ENCODE measurements around the gene CCDC121.

Gene CCDC121, protein sequence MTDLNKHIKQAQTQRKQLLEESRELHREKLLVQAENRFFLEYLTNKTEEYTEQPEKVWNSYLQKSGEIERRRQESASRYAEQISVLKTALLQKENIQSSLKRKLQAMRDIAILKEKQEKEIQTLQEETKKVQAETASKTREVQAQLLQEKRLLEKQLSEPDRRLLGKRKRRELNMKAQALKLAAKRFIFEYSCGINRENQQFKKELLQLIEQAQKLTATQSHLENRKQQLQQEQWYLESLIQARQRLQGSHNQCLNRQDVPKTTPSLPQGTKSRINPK

DNA sequence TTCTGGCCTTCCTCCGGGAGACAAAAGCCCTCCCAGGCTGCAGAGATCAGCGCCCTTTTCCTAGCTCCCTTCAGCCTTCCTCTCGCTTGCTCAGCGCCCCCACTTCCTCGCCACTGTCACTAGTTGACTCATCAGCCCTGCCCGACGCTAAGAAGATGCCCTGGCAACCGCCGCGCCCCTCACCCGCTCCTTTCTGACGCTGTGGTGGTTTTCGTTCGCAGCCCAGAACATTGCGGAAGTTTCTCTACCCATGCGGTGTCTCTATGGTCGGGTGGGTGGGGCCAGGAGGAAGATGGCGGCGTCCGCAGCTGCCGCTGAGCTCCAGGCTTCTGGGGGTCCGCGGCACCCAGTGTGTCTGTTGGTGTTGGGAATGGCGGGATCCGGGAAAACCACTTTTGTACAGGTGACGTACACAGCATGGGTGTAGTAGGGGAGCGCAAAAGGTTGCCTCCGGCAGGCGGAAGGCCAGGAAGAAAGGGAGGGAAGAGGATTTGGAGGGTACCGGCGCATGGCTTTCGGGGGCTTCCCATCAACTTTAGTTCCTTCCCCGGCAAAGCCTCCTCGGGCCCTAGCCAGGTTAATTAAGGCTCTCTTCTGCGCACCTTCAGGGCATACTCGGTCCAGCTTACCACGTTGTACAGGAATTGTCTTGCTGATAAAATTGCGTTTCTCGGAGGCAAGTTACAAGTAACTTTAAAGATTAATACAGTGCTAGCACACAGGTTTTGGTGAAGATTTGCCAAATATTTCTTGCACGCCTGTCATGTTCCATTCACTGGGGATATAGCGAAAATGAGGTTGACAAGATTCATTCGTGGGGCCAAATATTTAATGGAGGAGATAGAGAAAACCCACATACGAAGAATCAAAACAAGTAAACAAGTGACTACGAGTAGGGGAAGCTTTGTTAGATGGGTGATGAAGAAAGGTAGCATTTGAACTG lies at the start of gene CCDC121, which contains the start of gene GPN1:
Gene CCDC121, minus strand, starts transcription at position 246 of the 943 bp plus-strand sequence. CDS start 1,213 bp downstream, outside the sequence.
Gene GPN1, plus strand, starts transcription at position 284 of the 943 bp plus-strand sequence. Its CDS starts 9 bp downstream, at position 293.
- peak; percentile 90 for DNase-seq (ENCODE audit: low read depth in 2 of 2, low spot score in 1 of 2)

DNA sequence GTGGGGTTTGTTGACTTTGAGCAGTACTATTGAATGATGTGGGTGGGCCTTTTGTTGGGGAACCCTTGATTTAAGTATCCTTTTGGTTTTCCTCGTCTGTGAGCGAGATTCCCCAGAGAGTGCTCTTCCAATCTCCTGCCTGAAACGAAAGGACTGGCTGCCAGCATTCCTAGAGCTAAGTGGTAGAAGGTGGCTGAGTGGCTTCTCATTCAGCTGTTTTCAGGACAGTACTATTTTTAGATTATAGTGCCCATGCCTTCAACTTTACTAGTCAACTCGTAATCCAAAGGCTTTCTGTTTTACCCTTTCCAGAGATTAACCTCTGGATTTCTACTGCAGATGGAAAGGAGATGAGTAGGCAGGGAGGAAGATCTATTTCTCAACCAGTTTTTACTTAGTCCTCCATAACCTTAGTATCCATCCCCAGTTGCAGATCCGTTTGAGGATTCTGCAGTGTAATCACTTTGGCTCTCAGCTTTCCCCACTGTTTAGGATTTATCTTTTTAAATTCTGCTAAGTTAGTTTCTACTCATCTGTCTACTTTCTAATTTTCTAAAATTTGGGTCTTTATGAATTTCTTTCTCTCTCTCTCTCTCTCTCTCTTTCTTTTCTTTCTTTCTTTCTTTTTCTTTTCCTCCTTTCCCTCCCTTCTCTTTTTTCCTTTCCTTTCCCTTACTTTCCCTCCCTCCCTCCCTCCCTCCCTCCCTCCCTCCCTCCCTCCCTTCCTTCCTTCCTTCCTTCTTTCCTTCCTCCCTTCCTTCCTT lies 44.1 kb upstream of the CCDC121 start:
- DNase-seq (ENCODE audit: low read depth in 2 of 2, low spot score in 1 of 2): no peak

DNA sequence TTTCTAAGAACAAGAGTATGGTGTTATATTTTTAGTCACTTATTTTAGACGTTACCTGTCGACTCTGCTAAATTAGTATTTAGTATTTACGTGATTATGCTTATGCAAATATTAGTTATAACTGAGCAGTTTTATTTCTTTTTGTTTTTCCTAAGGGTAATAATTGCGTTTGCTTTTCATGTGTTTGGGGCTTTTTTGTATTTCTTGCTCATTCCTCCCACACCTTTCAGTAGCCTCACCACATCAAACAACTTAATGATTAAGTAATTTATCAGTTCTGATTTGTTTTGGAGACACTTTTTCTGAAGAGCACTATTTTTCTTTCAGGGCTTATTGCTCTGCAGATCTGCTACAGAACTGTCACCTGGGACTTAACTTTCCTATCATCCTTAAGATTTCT lies 42.4 kb upstream of the CCDC121 start:
- no peak for DNase-seq (ENCODE audit: low read depth in 2 of 2, low spot score in 1 of 2)

DNA sequence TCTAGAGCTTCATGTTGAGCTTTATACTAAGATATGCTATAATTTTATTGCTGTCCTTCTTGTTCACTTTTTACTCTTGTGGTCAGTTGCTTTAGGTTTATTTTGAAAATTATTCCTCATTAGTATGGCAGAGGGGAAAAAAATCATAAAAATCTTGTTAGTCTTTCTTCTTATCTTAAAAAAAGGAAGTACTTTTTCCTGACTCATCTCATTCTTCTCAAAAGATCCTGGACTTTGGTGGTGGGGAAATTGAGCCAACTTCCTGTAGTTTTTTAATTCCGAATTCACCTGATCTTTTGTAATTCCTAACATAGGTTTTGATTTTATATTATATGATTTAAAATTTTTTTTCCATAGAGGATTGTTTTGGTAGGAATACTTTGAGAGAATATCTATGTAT lies 38.6 kb upstream of the CCDC121 start:
- no peak for DNase-seq (ENCODE audit: low read depth in 2 of 2, low spot score in 1 of 2)

DNA sequence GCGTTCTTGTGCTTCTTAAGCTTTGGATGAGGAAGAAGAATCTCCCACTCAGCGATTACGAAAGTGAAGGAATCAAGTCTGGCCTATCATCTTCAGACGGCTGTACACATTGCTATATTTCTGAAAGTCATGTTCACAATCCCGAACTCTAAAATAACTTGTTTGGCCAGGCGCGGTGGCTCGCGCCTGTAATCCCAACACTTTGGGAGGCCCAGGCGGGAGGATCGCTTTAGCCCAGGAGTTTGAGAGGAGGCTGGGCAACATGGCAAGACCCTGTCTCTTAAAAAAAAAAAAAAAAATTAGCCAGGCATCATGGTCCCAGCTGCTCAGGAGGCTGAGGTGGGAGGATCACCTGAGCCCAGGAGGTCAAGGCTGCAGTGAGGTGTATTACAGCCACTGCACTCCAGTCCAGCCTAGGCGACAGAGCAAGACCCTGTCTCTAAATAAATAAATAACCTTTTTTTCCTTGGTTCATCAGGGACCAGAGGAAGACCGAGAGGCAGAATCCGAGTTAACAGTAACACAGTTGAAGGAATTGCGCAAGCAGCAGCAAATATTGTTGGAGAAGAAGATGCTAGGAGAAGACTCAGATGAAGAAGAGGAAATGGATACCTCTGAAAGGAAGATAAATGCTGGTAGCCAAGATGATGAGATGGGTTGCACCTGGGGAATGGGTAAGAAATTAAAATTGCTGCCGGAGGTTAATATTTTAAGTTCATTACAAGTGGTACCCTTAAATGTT lies 36.0 kb upstream of the CCDC121 start:
- no peak for DNase-seq (ENCODE audit: low read depth in 2 of 2, low spot score in 1 of 2)

DNA sequence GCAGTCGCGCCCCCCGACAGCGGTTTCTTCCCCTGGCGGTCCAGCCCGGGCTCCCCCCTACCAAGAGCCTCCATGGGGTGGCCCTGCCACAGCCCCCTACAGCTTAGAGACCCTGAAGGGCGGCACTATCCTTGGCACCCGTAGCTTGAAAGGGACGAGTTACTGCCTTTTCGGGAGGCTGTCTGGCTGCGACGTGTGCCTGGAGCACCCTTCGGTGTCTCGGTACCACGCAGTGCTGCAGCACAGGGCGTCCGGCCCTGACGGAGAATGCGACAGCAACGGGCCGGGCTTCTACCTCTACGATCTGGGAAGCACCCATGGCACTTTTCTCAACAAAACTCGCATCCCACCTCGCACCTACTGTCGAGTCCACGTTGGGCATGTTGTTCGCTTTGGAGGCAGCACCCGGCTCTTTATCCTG lies 35.4 kb upstream of the CCDC121 start:
- no peak for DNase-seq (ENCODE audit: low read depth in 2 of 2, low spot score in 1 of 2)

DNA sequence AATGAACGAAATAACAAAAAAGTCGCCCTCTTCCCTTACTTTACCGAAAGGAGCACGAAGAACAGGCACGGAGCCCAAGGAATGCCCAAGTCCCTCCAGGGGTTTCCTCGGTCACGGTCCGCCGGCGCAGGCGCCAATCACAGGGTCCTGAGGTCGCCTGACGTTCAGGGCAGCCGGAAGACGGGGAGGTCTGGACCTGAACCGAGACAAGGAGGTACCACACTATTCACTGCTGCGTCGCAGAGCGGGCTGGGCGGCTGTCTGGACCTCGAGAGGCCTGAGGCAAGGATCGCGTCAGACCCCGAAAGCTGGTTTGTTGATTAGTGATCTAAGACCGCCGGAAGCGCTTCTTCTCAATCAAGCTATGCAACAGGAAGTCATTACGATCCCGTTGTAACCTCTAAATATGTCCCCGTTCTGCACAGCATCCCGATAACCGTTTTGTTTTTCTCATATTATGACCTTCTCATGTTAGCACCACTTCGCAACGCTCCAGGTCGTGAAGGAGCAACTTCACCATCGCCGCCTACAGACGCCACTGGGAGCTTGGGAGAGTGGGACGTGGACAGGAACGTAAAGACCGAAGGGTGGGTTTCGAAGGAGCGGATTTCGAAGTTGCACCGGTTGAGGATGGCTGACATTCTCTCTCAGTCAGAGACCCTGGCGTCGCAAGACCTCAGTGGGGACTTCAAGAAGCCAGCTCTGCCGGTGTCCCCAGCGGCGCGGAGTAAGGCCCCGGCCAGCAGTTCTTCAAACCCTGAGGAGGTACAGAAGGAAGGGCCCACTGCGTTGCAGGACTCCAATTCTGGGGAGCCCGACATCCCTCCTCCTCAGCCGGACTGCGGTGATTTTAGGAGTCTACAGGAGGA lies 34.7 kb upstream of the CCDC121 start, which contains the start of the genes SLC4A1AP and SUPT7L:
Gene SLC4A1AP, plus strand, starts transcription at position 605 of the 869 bp plus-strand sequence. Its CDS starts 26 bp downstream, at position 631.
Gene SUPT7L, minus strand, starts transcription at position 330 of the 869 bp plus-strand sequence. CDS start 1,422 bp downstream, outside the sequence.
- DNase-seq (ENCODE audit: low read depth in 2 of 2, low spot score in 1 of 2): peak; percentile 49 to 54

DNA sequence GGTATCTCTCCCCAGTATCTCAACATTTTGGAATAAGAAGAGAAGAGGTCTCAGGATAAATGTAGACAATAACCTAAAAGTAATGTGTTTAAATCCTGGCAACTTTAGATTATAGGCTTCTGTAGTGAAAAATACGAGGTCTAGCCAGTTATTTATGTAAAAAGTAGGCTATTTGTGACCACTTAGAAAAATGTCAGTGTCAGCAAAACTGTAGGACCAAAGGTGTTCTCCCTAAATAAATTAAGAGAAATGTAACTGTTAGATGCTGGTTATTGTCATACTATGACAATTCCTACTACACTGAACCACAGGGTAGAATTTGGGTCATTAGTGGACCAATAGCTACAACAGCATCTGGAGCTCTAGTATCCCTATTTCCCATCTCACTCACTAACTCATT lies 32.6 kb upstream of the CCDC121 start:
- no peak for DNase-seq (ENCODE audit: low read depth in 2 of 2, low spot score in 1 of 2)

DNA sequence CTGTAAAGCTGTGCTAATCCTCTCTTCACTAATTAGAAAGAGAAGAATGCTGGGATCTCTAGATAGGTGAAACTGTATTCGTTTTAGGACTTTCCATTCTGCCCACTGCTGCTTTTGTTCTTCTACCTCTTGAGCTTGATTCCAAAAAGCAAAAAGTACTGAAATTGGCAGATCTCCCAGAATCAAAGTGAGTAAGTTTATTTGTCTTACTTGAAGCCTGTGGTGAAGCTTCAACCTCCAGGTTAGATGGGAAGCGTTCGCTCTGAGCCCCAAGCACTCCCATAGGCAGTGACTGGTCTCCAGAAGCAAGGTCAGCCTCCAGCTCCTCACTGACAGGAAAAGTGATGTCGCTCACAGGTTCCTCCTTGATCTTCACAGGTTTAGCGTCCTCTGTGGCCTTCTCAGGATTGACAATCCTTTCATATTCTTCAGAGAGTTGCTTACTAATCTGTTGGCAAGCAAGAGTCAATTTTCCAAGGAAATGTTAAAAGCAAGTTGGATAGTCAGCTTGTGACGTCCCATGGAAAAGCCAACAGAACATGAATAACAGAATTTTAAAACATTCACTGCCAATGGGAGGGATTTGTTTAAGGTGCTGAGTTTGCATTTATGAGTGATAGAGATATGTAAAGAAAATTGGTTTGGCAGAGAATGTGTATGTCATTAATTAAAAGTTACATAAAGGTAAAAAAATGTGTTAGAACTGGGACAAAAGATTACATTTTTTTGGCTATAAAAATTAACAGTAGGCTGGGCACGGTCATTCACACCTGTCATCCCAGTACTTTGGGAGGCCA lies 26.5 kb upstream of the CCDC121 start:
- DNase-seq (ENCODE audit: low read depth in 2 of 2, low spot score in 1 of 2): no peak

DNA sequence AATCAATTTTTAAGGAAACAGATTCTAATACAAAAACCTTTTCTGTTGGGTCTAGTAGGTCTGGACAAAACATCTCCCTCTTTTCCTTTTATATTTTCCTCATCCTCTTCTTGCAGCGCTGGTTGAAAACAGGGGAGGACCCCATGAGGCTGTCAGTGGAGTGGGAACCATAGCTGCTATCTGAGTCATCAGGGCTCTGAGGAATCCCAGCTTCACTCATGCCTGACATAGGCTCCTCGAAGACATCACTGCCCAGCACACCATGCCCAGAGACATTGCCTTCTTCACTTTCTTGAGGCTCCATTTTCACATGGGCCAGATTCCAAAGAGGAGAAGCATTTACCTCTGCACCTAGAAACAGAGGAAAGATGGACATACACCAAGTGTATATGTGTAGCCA lies 24.6 kb upstream of the CCDC121 start:
- no peak for DNase-seq (ENCODE audit: low read depth in 2 of 2, low spot score in 1 of 2)

DNA sequence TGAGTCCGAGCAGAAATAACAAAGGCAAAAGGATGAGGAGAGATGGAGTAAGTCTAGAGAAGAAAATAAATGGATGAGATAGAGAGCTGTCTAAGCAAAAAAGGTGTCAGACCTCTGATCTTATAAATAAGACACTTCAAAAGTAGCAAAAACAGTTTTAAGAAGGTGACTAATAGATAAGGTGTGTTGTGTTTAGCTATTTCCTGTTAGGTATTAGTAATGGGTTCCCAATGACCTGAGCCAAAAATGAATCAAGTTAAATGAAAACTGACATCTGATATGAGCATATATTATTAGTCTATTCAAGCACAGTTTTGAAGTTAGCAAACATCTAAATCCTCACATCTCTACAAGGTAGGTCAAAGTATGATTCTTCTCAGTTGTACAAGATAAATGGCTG lies 24.0 kb upstream of the CCDC121 start:
- no peak for DNase-seq (ENCODE audit: low read depth in 2 of 2, low spot score in 1 of 2)

DNA sequence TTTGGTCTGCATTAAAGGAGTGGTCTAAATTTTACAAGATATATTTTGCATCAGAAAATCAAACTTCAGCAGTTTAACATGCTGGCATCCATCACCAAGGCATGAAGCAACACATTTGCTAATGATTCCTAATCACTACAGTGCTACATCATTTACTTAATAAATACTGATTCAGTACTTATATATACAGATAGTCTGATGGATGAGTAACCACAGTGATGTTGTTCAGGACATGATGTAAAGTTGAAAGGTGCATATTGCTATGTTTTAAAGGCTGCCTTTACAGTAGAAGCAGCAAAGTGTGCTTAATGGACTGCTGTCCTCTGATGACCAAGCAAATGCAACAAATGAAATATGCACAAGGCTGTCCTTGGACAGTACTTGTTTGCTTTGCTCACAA lies 23.5 kb upstream of the CCDC121 start:
- no peak for DNase-seq (ENCODE audit: low read depth in 2 of 2, low spot score in 1 of 2)

DNA sequence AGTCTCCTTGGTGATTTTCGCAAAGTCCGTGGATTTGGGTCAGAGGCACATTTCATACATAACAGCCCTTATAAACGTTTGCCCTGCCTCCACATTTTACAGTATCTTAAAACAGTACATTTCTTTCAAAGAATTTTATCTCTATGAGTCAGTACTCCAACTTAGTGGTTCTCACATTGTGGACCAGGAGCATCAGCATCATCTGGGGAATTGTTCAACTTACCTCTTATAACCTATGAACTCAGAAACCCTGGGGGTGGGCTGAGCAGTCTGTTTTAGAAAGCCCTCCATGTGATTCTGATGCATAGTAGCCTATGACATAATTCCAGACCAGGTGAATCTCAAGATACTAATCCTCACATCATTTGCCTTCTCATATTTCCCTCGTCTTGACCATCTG lies 22.2 kb upstream of the CCDC121 start:
- no peak for DNase-seq (ENCODE audit: low read depth in 2 of 2, low spot score in 1 of 2)

DNA sequence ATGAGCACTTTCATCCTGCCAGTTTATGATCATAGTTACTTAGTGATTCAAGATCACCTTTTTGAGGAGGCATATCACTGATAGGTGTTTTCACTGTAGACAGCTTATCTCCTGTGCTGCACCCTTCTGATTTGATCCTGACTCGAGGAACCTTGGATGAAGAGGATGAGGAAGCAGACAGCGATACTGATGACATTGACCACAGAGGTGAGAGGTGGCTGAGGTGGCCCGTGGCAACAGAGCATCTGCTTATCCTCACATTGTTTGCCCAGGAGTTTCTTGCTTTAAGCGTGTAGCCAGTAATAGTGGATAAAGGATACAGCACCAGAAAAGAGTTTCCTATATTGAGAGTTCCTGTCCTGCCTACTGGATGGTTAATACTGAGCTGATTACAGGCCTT lies 18.9 kb upstream of the CCDC121 start:
- no peak for DNase-seq (ENCODE audit: low read depth in 2 of 2, low spot score in 1 of 2)

DNA sequence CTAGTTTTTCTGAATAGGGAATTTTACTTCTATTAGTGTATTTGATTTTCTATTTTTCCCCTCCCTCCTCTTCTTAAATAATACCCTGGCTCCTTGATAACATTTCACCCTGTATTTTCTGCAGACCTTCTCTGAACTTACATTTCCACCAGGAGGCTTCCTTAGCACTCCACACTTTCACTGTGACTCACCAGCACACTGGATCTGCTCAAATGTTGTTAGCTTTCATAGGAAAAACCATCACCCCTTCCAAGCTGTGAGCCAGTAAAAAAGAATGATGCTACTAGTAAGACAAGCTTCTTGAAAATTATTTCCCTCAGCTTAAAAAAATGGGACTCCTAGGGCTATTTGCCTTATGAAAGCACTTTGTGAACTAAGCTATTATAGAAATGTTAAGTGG lies 18.5 kb upstream of the CCDC121 start:
- no peak for DNase-seq (ENCODE audit: low read depth in 2 of 2, low spot score in 1 of 2)

DNA sequence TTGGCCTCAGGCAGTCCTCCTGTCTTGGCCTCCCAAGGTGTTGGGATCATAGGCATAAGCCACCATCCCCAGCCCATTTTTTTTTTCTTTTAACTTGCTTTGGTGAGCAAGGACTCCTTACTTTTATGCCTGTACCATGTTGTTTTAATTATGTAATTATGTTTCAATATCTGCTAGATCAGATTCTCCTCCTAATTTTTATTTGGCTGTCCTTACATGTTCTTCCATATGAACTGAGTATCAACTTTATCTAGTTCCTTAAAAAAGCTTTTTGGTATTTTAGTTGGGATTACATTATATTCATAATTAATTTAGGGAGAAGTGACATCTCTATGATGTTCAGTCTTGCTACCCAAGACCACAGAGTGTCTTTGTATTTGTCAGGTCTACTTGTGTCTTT lies 16.4 kb upstream of the CCDC121 start:
- no peak for DNase-seq (ENCODE audit: low read depth in 2 of 2, low spot score in 1 of 2)

DNA sequence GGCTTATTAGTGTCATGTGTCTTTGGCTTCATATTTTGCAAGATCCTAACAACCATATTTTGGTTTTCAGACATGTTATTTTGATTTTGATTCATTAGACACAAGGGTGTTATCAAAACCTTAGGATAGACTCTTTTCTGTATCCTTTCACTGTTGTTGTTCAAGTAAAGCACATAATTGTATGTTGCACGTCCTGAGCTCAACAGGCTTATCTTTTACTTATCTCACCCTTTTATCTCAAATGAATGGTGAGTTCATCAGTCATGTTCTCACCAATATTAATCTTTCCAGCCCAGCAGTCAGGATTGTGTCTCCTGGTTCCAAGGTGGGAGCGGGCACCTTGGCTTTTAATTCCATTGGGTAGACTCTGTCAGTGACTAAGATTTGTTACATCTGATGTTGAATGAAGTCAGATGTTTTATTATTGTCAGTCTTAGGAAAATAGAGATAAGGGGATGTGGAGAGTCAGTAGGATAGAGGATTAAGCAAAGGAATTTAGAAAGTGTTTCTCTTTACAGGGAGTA lies 12.0 kb upstream of the CCDC121 start:
- DNase-seq (ENCODE audit: low read depth in 2 of 2, low spot score in 1 of 2): no peak

DNA sequence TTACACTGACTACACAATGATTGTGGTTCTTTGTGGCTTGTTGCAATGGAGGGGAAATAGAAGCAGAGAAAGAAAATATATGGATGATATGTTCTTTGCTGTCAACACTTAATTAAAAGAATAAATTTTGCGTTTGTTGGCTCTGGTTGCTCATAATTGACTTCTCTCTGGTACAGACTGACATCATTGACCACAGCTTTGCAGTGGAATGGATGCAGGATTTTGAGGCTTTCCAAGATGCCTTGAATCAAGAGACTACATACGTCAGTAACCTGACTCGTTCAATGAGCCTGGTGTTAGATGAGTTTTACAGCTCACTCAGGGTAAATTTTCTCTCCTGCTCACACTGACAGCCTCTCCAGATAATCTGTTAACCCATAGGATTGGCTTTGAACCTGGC lies 9.9 kb upstream of the CCDC121 start:
- DNase-seq (ENCODE audit: low read depth in 2 of 2, low spot score in 1 of 2): no peak

Measured in stimulated activated CD8-positive, alpha-beta memory T cell treated with anti-CD3 and anti-CD28 coated beads, Interleukin-4, amount 100 ng/mL, for 1 hour (primary cell).